Measurements from ENCODE around the gene GPC2. TPM values are rescaled to one million over a fixed set of nuclear protein-coding genes. Genes with fewer than 3 reads are reported as not detected.
"Not testable (repeated sequence)": the region's sequence is repeated elsewhere in the genome, so short reads cannot be mapped to it uniquely, and the experiment has no call there.

Gene GPC2
- total and polyA plus RNA-seq, 4 experiments from 2014 or later = 0.73 to 12.5 (median 11.8) TPM; not detected in 1

DNA sequence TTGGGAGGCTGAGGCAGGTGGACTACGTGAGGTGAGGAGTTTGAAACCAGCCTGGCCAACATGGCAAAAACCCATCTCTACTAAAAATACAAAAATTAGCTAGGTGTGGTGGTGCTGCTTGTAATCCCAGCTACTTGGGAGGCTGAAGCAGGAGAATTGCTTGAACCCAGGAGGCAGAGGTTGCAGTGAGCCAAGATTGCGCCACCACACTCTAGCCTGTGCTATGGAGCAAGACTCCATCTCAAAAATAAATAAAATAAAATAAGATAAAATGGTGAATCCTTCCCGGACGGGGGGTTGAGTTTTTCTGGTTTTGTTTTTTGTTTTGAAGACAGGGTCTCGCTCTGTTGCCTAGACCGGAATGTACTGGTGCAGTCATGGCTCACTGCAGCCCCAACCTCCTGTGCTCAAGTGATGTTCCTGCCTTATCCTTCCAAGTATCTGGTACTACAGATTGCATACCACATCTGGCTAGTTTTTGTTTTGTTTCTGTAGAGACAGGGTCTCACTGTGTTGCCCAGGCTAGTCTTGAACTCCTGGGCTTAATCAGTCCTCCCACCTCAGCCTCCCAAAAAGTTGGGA lies 15.2 kb upstream of the GPC2 start:
- H3K4me3 Mint-ChIP-seq; POLR2A ChIA-PET (ENCODE audit: partially characterized antibody); intact Hi-C loops (cut with micrococcal nuclease); H3K4me1 ChIP-seq (ENCODE audit: insufficient read depth, low read length); H3K27me3 ChIP-seq (ENCODE audit: insufficient read depth, low read length); H3K9me3 Mint-ChIP-seq; H3K27me3 Mint-ChIP-seq; H3K36me3 Mint-ChIP-seq; H3K4me1 Mint-ChIP-seq; H3K9me3 ChIP-seq (ENCODE audit: control insufficient read depth in 1 of 2, low read length in 2 of 2); DNase-seq; H3K27ac ChIP-seq (ENCODE audit: low read depth, low read length); H3K27ac Mint-ChIP-seq; H3K4me3 ChIP-seq (ENCODE audit: low read length in 2 of 2); H3K36me3 ChIP-seq (ENCODE audit: insufficient read depth, low read length): not testable (repeated sequence)
- CTCF ChIA-PET (ENCODE audit: partially characterized antibody) = interaction anchor here (1.5 to 3.5 kb wide), 2 partner anchors 26 to 59 kb away, joined by 4 to 15 read pairs; no protein-coding TSS in a partner anchor

DNA sequence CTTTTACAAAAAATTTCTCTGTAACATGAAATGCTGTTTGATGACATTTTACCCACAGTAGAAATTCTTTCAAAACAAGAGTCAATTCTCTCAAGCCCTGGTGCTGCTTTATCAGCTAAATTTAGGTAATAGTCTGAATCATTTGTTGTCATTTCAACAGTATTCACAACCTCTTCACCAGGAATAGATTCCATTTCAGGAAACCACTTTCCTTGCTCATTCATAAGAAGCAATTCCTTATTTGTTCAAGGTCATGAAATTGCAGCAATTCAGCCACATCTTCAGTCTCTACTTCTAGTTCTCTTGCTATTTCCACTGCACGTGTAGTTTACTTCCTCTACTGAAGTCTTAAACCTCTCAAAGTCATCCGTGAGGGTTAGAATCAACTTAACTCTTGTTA lies 14.6 kb upstream of the GPC2 start:
- Mint-ChIP-seq H3K27ac (no peak overlapping the region), H3K4me3 (no peak overlapping the region), H3K9me3 (no peaks in the 10 kb centered on the region), H3K27me3 (no peaks in the 10 kb centered on the region), H3K4me1 (peaks cover 3 to 6% (median 5%) of the 10 kb centered on the region in 4 donors), H3K36me3 (no peaks in the 10 kb centered on the region)
- ChIA-PET POLR2A (ENCODE audit: partially characterized antibody) (no interaction called here), CTCF (ENCODE audit: partially characterized antibody) (no interaction called here)
- no peak for DNase-seq
- no peaks in the 10 kb centered on the region for H3K27me3 ChIP-seq (ENCODE audit: insufficient read depth, low read length)
- H3K9me3 ChIP-seq (ENCODE audit: control insufficient read depth in 1 of 2, low read length in 2 of 2) = no peaks in the 10 kb centered on the region
- intact Hi-C loops (cut with micrococcal nuclease) = loop anchor here (2.0 kb wide), 1 partner anchor 59 kb away; no protein-coding TSS in a partner anchor
- no peaks in the 10 kb centered on the region for H3K36me3 ChIP-seq (ENCODE audit: insufficient read depth, low read length)
- no peaks in the 10 kb centered on the region for H3K4me1 ChIP-seq (ENCODE audit: insufficient read depth, low read length)
- no peak overlapping the region for H3K4me3 ChIP-seq (ENCODE audit: low read length in 2 of 2)
- H3K27ac ChIP-seq (ENCODE audit: low read depth, low read length) = no peak overlapping the region

DNA sequence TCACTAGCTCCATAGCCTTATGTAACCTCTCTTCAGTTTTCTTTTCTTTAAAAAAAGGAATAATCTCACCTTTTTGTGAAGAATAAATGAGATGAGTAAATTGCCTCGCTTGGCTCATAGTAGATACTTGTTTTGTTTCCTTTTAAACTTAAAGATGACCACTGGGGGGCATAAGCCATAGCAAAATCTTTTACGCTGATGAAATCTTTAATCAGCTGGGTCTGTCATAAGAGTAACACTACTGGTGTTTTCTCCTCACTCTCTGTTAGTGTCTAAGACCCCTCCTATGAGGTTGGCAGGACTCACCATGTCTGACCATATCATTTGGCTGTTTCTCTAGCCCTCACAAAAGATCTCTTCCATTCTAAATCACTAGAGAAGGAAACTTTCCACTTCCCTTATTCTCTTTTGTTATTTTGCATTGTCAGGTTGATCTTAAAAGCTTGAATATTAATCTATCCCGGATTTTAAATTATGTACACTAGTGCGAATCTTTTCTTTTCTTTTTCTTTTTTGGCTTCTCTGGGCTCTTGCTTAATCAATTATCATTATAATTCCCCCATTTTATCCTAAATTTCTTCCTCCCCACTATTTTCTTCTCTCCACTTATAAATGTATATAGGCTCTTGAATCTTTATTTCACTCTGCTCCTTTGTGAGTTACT lies 13.0 kb upstream of the GPC2 start:
- H3K4me1 ChIP-seq (ENCODE audit: insufficient read depth, low read length) = no peaks in the 10 kb centered on the region
- H3K36me3 Mint-ChIP-seq = no peaks in the 10 kb centered on the region
- H3K27me3 ChIP-seq (ENCODE audit: insufficient read depth, low read length) = no peaks in the 10 kb centered on the region
- peaks cover 3 to 6% (median 5%) of the 10 kb centered on the region in 4 donors for H3K4me1 Mint-ChIP-seq
- H3K36me3 ChIP-seq (ENCODE audit: insufficient read depth, low read length) = no peaks in the 10 kb centered on the region
- intact Hi-C loops (cut with micrococcal nuclease) = loop anchor here (1.0 to 2.0 kb wide), 3 partner anchors 27 to 217 kb away; no protein-coding TSS in a partner anchor
- H3K9me3 ChIP-seq (ENCODE audit: control insufficient read depth in 1 of 2, low read length in 2 of 2) = no peaks in the 10 kb centered on the region
- H3K9me3 Mint-ChIP-seq = no peaks in the 10 kb centered on the region
- no peak overlapping the region for H3K27ac ChIP-seq (ENCODE audit: low read depth, low read length)
- H3K27ac Mint-ChIP-seq = peak overlapping the region in 6 of 7 donors; percentile 0 to 69 (median 30)
- no peak overlapping the region for H3K4me3 ChIP-seq (ENCODE audit: low read length in 2 of 2)
- ChIA-PET POLR2A (ENCODE audit: partially characterized antibody) (interaction anchor here (0.7 to 1.8 kb wide), 9 partner anchors 11 to 662 kb away, joined by 3 to 7 read pairs (median 4); partner anchors contain the start of genes LAMTOR4, PVRIG and SLC12A9), CTCF (ENCODE audit: partially characterized antibody) (interaction anchor here (0.7 to 5.7 kb wide), 16 partner anchors 9 to 515 kb away, joined by 3 to 30 read pairs (median 5); partner anchors contain the start of gene ZSCAN21)
- no peak overlapping the region for H3K4me3 Mint-ChIP-seq
- peak in 4 of 5 donors; percentile 48 to 59 (median 57) for DNase-seq
- H3K27me3 Mint-ChIP-seq = no peaks in the 10 kb centered on the region

DNA sequence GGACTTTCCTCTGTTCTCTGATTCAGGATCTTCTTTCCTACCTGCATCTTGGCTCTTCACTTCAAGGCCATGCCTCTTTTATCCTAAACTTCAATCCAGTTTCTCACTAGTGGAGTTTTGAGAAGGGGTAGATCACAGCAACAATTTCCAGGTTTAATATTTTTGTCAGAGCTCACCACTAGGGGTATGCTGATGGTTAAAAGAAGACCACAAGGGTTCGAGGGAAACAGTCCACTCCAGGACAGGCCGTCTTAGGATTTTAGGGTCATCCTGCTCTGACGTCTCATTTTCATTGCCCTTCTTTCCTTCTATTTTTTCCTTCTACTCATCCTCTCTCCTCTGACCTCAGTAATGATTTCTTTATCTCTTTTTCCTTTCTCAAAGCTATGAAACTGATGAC lies 11.9 kb upstream of the GPC2 start:
- POLR2A ChIA-PET (ENCODE audit: partially characterized antibody) = interaction anchor here (1.2 to 1.8 kb wide), 2 partner anchors 23 to 40 kb away, joined by 3 to 4 read pairs; partner anchors contain the start of gene LAMTOR4
- Mint-ChIP-seq H3K4me3 (no peak overlapping the region), H3K4me1 (peaks cover 3 to 6% (median 5%) of the 10 kb centered on the region in 4 donors), H3K27me3 (no peaks in the 10 kb centered on the region), H3K9me3 (no peaks in the 10 kb centered on the region), H3K27ac (peak overlapping the region in 2 of 7 donors; percentile 70 to 72), H3K36me3 (no peaks in the 10 kb centered on the region)
- no peak for DNase-seq
- H3K27me3 ChIP-seq (ENCODE audit: insufficient read depth, low read length) = no peaks in the 10 kb centered on the region
- no peaks in the 10 kb centered on the region for H3K9me3 ChIP-seq (ENCODE audit: control insufficient read depth in 1 of 2, low read length in 2 of 2)
- CTCF ChIA-PET (ENCODE audit: partially characterized antibody) = interaction anchor here (1.2 to 5.7 kb wide), 9 partner anchors 17 to 219 kb away, joined by 3 to 30 read pairs (median 4); partner anchors contain the start of gene PVRIG
- H3K36me3 ChIP-seq (ENCODE audit: insufficient read depth, low read length) = no peaks in the 10 kb centered on the region
- H3K4me3 ChIP-seq (ENCODE audit: low read length in 2 of 2) = no peak overlapping the region
- H3K4me1 ChIP-seq (ENCODE audit: insufficient read depth, low read length) = no peaks in the 10 kb centered on the region
- intact Hi-C loops (cut with micrococcal nuclease) = no loop called here
- no peak overlapping the region for H3K27ac ChIP-seq (ENCODE audit: low read depth, low read length)

DNA sequence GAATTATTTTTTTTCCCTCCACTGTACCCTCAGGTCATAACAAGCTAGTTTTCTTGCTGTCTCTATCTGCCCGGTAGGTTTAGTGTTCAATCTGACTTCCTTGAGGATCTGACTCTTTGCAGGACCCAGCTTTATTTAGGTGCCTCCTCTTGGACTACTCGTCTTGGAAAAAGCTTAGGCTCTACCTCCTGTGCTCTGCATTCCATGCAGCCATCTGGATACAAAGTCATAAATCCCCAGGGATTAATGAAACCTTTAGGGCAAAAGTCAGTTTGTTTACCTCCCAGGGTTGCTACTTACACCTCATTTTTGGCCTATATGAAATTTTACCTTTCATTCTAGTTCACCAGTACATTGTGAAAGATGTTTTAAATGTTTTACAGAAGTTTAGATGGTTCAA lies 8.5 kb upstream of the GPC2 start:
- H3K27me3 ChIP-seq (ENCODE audit: insufficient read depth, low read length) = no peaks in the 10 kb centered on the region
- H3K4me3 ChIP-seq (ENCODE audit: low read length in 2 of 2) = no peak overlapping the region
- CTCF ChIA-PET (ENCODE audit: partially characterized antibody) = interaction anchor here (1.2 to 5.7 kb wide), 3 partner anchors 9 to 53 kb away, joined by 3 to 30 read pairs (median 6); no protein-coding TSS in a partner anchor
- no peaks in the 10 kb centered on the region for H3K9me3 ChIP-seq (ENCODE audit: control insufficient read depth in 1 of 2, low read length in 2 of 2)
- no peak overlapping the region for H3K27ac ChIP-seq (ENCODE audit: low read depth, low read length)
- H3K36me3 ChIP-seq (ENCODE audit: insufficient read depth, low read length) = no peaks in the 10 kb centered on the region
- POLR2A ChIA-PET (ENCODE audit: partially characterized antibody) = interaction anchor here (0.8 kb wide), 1 partner anchor 86 kb away, joined by 3 read pairs; no protein-coding TSS in a partner anchor
- intact Hi-C loops (cut with micrococcal nuclease) = no loop called here
- Mint-ChIP-seq H3K27ac (peak overlapping the region in 1 of 7 donors; percentile 51), H3K27me3 (no peaks in the 10 kb centered on the region), H3K4me1 (peaks cover 15 to 29% (median 22%) of the 10 kb centered on the region in 4 donors), H3K36me3 (no peaks in the 10 kb centered on the region), H3K4me3 (no peak overlapping the region), H3K9me3 (no peaks in the 10 kb centered on the region)
- H3K4me1 ChIP-seq (ENCODE audit: insufficient read depth, low read length) = peaks cover 7% of the 10 kb centered on the region
- DNase-seq = no peak

DNA sequence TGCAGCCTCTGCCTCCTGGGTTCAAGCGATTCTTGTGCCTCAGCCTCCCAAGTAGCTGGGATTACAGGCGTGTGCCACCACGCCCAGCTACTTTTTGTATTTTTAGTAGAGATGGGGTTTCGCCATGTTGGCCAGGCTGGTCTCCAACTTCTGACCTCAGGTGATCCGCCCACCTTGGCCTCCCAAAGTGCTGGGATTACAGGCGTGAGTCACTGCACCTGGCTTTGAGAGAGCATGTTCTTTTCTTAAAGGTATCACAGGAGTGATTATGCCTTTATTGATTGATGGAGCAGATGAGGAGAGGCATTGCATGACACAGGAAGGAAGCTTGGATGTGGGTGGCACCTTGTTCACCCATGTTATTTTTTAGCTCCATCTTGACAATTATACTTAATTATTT lies 5.9 kb upstream of the GPC2 start:
- intact Hi-C loops (cut with micrococcal nuclease); H3K27me3 Mint-ChIP-seq; POLR2A ChIA-PET (ENCODE audit: partially characterized antibody); DNase-seq; H3K4me3 ChIP-seq (ENCODE audit: low read length in 2 of 2); H3K27ac ChIP-seq (ENCODE audit: low read depth, low read length); H3K9me3 ChIP-seq (ENCODE audit: control insufficient read depth in 1 of 2, low read length in 2 of 2); H3K27me3 ChIP-seq (ENCODE audit: insufficient read depth, low read length); H3K9me3 Mint-ChIP-seq; H3K36me3 Mint-ChIP-seq; H3K36me3 ChIP-seq (ENCODE audit: insufficient read depth, low read length); H3K4me3 Mint-ChIP-seq: not testable (repeated sequence)
- H3K27ac Mint-ChIP-seq = peak overlapping the region in 2 of 7 donors; percentile 58 to 68
- CTCF ChIA-PET (ENCODE audit: partially characterized antibody) = interaction anchor here (1.3 kb wide), 1 partner anchor 50 kb away, joined by 3 read pairs; no protein-coding TSS in a partner anchor
- peaks cover 15% of the 10 kb centered on the region for H3K4me1 ChIP-seq (ENCODE audit: insufficient read depth, low read length)
- H3K4me1 Mint-ChIP-seq = peaks cover 14 to 32% (median 23%) of the 10 kb centered on the region in 4 donors

DNA sequence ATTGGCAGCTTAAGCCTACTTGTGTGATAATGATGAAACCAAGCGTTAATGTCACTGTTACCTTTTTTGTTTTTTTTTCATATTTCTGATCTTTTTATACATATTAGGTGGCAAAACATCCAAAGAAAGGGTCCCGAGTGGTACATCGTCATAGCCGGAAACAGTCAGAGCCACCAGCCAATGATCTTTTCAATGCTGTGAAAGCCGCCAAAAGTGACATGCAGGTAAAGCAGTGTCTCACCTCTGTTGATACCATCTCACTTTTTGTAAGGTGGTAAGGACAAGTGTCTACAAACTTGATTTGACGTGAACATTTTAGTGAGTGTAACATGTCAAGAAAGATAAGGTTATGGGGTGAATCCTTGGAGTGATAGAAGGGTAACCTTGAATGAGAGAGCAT lies 5.4 kb upstream of the GPC2 start:
- POLR2A ChIA-PET (ENCODE audit: partially characterized antibody); H3K27ac ChIP-seq (ENCODE audit: low read depth, low read length); H3K36me3 Mint-ChIP-seq; H3K27me3 ChIP-seq (ENCODE audit: insufficient read depth, low read length); intact Hi-C loops (cut with micrococcal nuclease); H3K9me3 ChIP-seq (ENCODE audit: control insufficient read depth in 1 of 2, low read length in 2 of 2); H3K36me3 ChIP-seq (ENCODE audit: insufficient read depth, low read length); H3K9me3 Mint-ChIP-seq; CTCF ChIA-PET (ENCODE audit: partially characterized antibody); H3K4me3 ChIP-seq (ENCODE audit: low read length in 2 of 2); H3K27me3 Mint-ChIP-seq: not testable (repeated sequence)
- peaks cover 20% of the 10 kb centered on the region for H3K4me1 ChIP-seq (ENCODE audit: insufficient read depth, low read length)
- Mint-ChIP-seq H3K27ac (peak overlapping the region in 5 of 7 donors; percentile 24 to 83 (median 58)), H3K4me1 (peaks cover 14 to 37% (median 24%) of the 10 kb centered on the region in 4 donors), H3K4me3 (peak overlapping the region in 2 of 8 donors; percentile 39 to 43)
- DNase-seq = peak in 1 of 5 donors; percentile 21
